Gastroesophageal sphincter (tissue), 3 donors: ENCODE measurements around the gene IPO9.

Experiments used
- CTCF ChIP-seq, 4 experiments: fragments of 200-600 bp in 2 of 4; fragments of 450-650 bp in 2 of 4; sonication (generic) in 1 of 4; IDR thresholded peaks; one replicate each; pipeline ENCODE4 v1.5.1; 2017 to 2019; ENCODE audit warnings: antibody characterized with exemption in 4 of 4, mild to moderate bottlenecking in 2 of 4, moderate library complexity in 2 of 4
- EP300 ChIP-seq: sonication (generic); formaldehyde crosslinking; IDR thresholded peaks from one replicate; pipeline ENCODE4 v1.6.1; 2017; ENCODE audit warnings: antibody characterized with exemption, mild to moderate bottlenecking
- POLR2A ChIP-seq, 2 donors: fragments of 450-650 bp; IDR thresholded peaks; one replicate each; pipeline ENCODE4 v1.6.1; 2017; ENCODE audit warnings: antibody characterized with exemption in 2 of 2, mild to moderate bottlenecking in 2 of 2, moderate library complexity in 1 of 2

GRCh38 chr1:201898992-201899391 lies 70.0 kb downstream of the IPO9 start:
- TF ChIP-seq CTCF (IDR thresholded peaks at IDR 0.05) (no peak), EP300 (no peak), POLR2A (IDR thresholded peaks at IDR 0.05) (no peak)
